ENCODE results near the gene GPR137.

DNA sequence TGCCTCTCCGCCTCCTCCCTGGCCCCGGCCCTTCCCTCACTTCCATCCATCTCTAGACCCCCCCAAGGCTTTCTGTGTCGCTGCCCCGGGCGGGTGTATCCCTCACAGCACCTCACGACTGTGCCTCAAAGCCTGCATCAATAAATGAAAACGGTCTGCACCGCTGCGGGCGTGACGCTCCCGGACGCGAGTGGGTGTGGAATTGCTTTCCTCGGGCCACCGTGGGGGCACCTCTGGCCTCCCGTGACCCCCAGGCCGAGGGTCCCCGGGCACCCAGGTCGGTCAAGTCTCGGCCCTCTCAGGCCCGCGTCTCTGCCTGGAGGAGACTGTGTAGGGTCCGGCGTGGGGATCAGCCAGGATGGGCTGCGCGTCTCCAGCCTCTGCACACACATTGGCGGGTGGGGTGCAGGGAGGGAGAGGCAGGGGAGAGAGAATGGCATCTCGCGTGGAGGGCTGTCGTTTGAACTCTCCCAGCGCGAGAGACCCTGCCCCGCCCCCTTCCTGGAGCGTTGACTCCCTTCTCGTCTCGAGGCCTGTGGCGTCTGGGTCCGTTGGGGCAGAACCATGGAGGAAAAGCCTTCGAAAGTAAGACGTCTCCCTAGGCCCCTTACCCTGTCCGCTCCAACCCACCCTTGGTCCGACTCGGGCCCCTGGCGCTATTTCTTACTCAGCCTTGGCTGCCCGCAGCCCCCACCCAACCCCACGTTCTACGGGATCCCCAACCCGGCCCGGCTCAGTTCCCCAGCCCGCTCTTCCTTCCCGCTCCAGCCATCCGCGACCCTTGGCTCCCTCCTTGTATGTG, 14.4 kb downstream of the GPR137 start, which contains the start of gene CATSPERZ:
- TF ChIP-seq, protein P1, sequence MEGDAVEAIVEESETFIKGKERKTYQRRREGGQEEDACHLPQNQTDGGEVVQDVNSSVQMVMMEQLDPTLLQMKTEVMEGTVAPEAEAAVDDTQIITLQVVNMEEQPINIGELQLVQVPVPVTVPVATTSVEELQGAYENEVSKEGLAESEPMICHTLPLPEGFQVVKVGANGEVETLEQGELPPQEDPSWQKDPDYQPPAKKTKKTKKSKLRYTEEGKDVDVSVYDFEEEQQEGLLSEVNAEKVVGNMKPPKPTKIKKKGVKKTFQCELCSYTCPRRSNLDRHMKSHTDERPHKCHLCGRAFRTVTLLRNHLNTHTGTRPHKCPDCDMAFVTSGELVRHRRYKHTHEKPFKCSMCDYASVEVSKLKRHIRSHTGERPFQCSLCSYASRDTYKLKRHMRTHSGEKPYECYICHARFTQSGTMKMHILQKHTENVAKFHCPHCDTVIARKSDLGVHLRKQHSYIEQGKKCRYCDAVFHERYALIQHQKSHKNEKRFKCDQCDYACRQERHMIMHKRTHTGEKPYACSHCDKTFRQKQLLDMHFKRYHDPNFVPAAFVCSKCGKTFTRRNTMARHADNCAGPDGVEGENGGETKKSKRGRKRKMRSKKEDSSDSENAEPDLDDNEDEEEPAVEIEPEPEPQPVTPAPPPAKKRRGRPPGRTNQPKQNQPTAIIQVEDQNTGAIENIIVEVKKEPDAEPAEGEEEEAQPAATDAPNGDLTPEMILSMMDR (IDR thresholded peaks at IDR 0.05) = no peak
- no peak for TF ChIP-seq POLR2AphosphoS5 (IDR thresholded peaks at IDR 0.05)

All from suprapubic skin (tissue), 3 donors.